Endodermal cell (in vitro differentiated cells): ENCODE measurements around the gene TMEM237. TPM values are rescaled to one million over a fixed set of nuclear protein-coding genes. Genes with fewer than 3 reads are reported as not detected.

Experiments
- DNase-seq: peaks from one replicate; pipeline ENCODE4 v3.0.0-alpha.2; 2017
- H3K27ac ChIP-seq: 2 replicates; pipeline ENCODE4 v1.5.1; 2013; ENCODE audit warnings: mild to moderate bottlenecking, low read depth, low read length, moderate library complexity
- H3K27me3 ChIP-seq: 2 replicates; pipeline ENCODE4 v1.6.1; 2013; ENCODE audit warnings: mild to moderate bottlenecking, low read length, moderate library complexity; ENCODE audit not compliant: insufficient read depth, control insufficient read depth, poor library complexity, severe bottlenecking
- H3K36me3 ChIP-seq: 2 replicates; pipeline ENCODE4 v1.7.0; 2013; ENCODE audit warnings: mild to moderate bottlenecking, low read length, moderate library complexity; ENCODE audit not compliant: control insufficient read depth, insufficient read depth
- H3K4me1 ChIP-seq: one replicate; pipeline ENCODE4 v1.7.0; 2013; ENCODE audit warnings: low read length; ENCODE audit not compliant: control insufficient read depth, insufficient read depth
- H3K4me3 ChIP-seq: 2 replicates; pipeline ENCODE4 v1.5.1; 2013; ENCODE audit warnings: mild to moderate bottlenecking, low read length, moderate library complexity
- H3K9ac ChIP-seq: 2 replicates; pipeline ENCODE4 v1.6.1; 2013; ENCODE audit warnings: mild to moderate bottlenecking, low read length, moderate library complexity; ENCODE audit not compliant: poor library complexity, severe bottlenecking; ENCODE audit errors: extremely low read depth
- H3K9me3 ChIP-seq: 2 replicates; pipeline ENCODE4 v1.6.1; 2013; ENCODE audit warnings: mild to moderate bottlenecking, low read length, moderate library complexity; ENCODE audit not compliant: control insufficient read depth
- H3K27ac Mint-ChIP-seq: 2 replicates; pipeline ENCODE4 v1.8.0; 2020; ENCODE audit warnings: mixed read lengths
- H3K27me3 Mint-ChIP-seq: 2 replicates; pipeline ENCODE4 v1.8.0; 2021; ENCODE audit warnings: mild to moderate bottlenecking, mixed read lengths; ENCODE audit not compliant: insufficient read depth
- H3K36me3 Mint-ChIP-seq: 2 replicates; pipeline ENCODE4 v1.8.0; 2020; ENCODE audit warnings: low read depth, mixed read lengths
- H3K4me1 Mint-ChIP-seq: 2 replicates; pipeline ENCODE4 v1.8.0; 2020; ENCODE audit warnings: mixed read lengths
- H3K4me3 Mint-ChIP-seq: 2 replicates; pipeline ENCODE4 v1.8.0; 2020; ENCODE audit warnings: mild to moderate bottlenecking, moderate library complexity, mixed read lengths
- H3K9me3 Mint-ChIP-seq: 2 replicates; pipeline ENCODE4 v1.8.0; 2020; ENCODE audit warnings: mild to moderate bottlenecking, mixed read lengths
- CTCF ChIP-seq: fragments of 200-600 bp; sonication (generic); conservative IDR thresholded peaks from 2 replicates; pipeline ENCODE4 v1.5.0; 2021; ENCODE audit warnings: antibody characterized with exemption, mild to moderate bottlenecking
- WGBS, 2 experiments: methylation state at CpG; one replicate each; pipeline versions ENCODE4 v1.1.5 to v1.1.7; 2013; ENCODE audit warnings: missing lambda C conversion rate in 2 of 2, mixed read lengths in 1 of 2; ENCODE audit not compliant: insufficient coverage in 1 of 2, insufficient read length in 1 of 2; 5-methylcytosine and 5-hydroxymethylcytosine counted together
- total RNA-seq, 2 donors: library from RNA; stranded (reverse); fragmentation: NEBNext Ultra II Directional in 1 of 2; extraction: Animal tissue kit (Norgen Biotek cat#: 25700) in 1 of 2; gene quantifications; 2 replicates in 1 of 2; 3 replicates in 1 of 2; pipeline ENCODE4 v1.2.1, GENCODE V29; 2021

The TMEM237 gene
- total RNA-seq, 2 donors from 2014 or later, result 40.3 to 49.3 TPM

- peaks cover 3% of the 10 kb centered on the region for H3K27me3 Mint-ChIP-seq
- H3K4me1 ChIP-seq, result no peaks in the 10 kb centered on the region
- H3K36me3 ChIP-seq, result no peaks in the 10 kb centered on the region
- H3K27ac Mint-ChIP-seq, result no peak overlapping the region
- WGBS, 2 experiments, result 93% methylated on average over 2 of the region's 3 CpGs; no CpG with 5 or more reads in 1 of the 2 experiments
- no peaks in the 10 kb centered on the region for H3K4me1 Mint-ChIP-seq
- H3K27ac ChIP-seq, result no peak overlapping the region
- H3K27me3 ChIP-seq, result peaks cover 8% of the 10 kb centered on the region
- DNase-seq, result no peak
- no peak overlapping the region for H3K4me3 ChIP-seq
- no peaks in the 10 kb centered on the region for H3K36me3 Mint-ChIP-seq
- no peak overlapping the region for H3K9ac ChIP-seq
- no peak overlapping the region for H3K4me3 Mint-ChIP-seq
- no peaks in the 10 kb centered on the region for H3K9me3 ChIP-seq
- no peak for TF ChIP-seq CTCF
- H3K9me3 Mint-ChIP-seq, result peaks cover 6% of the 10 kb centered on the region
These were observed 42.4 kb downstream of the TMEM237 start for GRCh38 chr2:201600906-201601305.

GRCh38 chr2:201597397-201597796 lies 45.9 kb downstream of the TMEM237 start:
- Histone ChIP-seq H3K9ac (no peak overlapping the region), H3K27me3 (no peaks in the 10 kb centered on the region), H3K36me3 (no peaks in the 10 kb centered on the region), H3K9me3 (no peaks in the 10 kb centered on the region), H3K27ac (no peak overlapping the region), H3K4me1 (no peaks in the 10 kb centered on the region), H3K4me3 (no peak overlapping the region)
- peaks cover 9% of the 10 kb centered on the region for H3K9me3 Mint-ChIP-seq
- H3K36me3 Mint-ChIP-seq, result no peaks in the 10 kb centered on the region
- H3K4me3 Mint-ChIP-seq, result no peak overlapping the region
- no peaks in the 10 kb centered on the region for H3K4me1 Mint-ChIP-seq
- 78% methylated on average over 6 to 8 of the region's 8 CpGs for WGBS, 2 experiments
- DNase-seq, result no peak
- no peak for TF ChIP-seq CTCF
- H3K27ac Mint-ChIP-seq, result no peak overlapping the region
- H3K27me3 Mint-ChIP-seq, result no peaks in the 10 kb centered on the region

GRCh38 chr2:201580486-201580885 lies 62.8 kb downstream of the TMEM237 start:
- H3K36me3 ChIP-seq, result no peaks in the 10 kb centered on the region
- no peak for TF ChIP-seq CTCF
- H3K4me1 Mint-ChIP-seq, result no peaks in the 10 kb centered on the region
- no peaks in the 10 kb centered on the region for H3K9me3 Mint-ChIP-seq
- 90 to 100% methylated on average over 1 to 2 of the region's 2 CpGs for WGBS, 2 experiments
- no peaks in the 10 kb centered on the region for H3K4me1 ChIP-seq
- no peak overlapping the region for H3K27ac Mint-ChIP-seq
- no peak for DNase-seq
- no peak overlapping the region for H3K4me3 ChIP-seq
- H3K9me3 ChIP-seq, result no peaks in the 10 kb centered on the region
- H3K4me3 Mint-ChIP-seq, result no peak overlapping the region
- no peak overlapping the region for H3K9ac ChIP-seq
- no peak overlapping the region for H3K27ac ChIP-seq
- H3K27me3 Mint-ChIP-seq, result no peaks in the 10 kb centered on the region
- no peaks in the 10 kb centered on the region for H3K27me3 ChIP-seq
- no peaks in the 10 kb centered on the region for H3K36me3 Mint-ChIP-seq
